Endothelial cell of umbilical vein (primary cell): ENCODE results near the gene CDH23. TPM values are rescaled to one million over a fixed set of nuclear protein-coding genes. Genes with fewer than 3 reads are reported as not detected.

ENCODE experiments used
- BruUV-seq: library from RNA; stranded (reverse); fragments of 400-500 nt; replicated peaks from 2 replicates; lab custom pipeline; 2021; lab: Mats Ljungman, UMichigan
- CTCF ChIA-PET: fragments of 300-600, 350-600 bp; sonication (Branson Sonifier 250); formaldehyde crosslinking; loops from one replicate; lab custom pipeline; 2021; ENCODE audit warnings: antibody characterized with exemption, inconsistent platforms; lab: Charles Lee
- POLR2A ChIA-PET: fragments of 300-600, 350-600 bp; sonication (Branson Sonifier 250); formaldehyde crosslinking; loops from one replicate; lab custom pipeline; 2021; ENCODE audit warnings: antibody characterized with exemption, inconsistent platforms; lab: Charles Lee
- DNase-seq: peaks from one replicate; pipeline ENCODE4 v3.0.0-alpha.2; 2011; ENCODE audit warnings: low read depth, low spot score
- FAIRE-seq: peaks from 2 replicates; lab custom pipeline; 2011; peaks lifted over from hg19 to GRCh38; lab: Jason Lieb, UNC
- H2AFZ ChIP-seq: 2 replicates; pipeline ENCODE4 v1.6.0; 2012; ENCODE audit warnings: low read depth, low read length, control low read depth, inconsistent platforms
- H3K27ac ChIP-seq: 2 replicates; pipeline ENCODE4 v1.5.1; 2011; ENCODE audit warnings: low read depth, mild to moderate bottlenecking, control low read depth, low read length, moderate library complexity; ENCODE audit not compliant: insufficient read depth
- H3K27me3 ChIP-seq, 2 experiments: 2 replicates each; pipeline versions ENCODE4 v1.6.0 to v1.6.1; 2011; ENCODE audit warnings: low read length in 2 of 2, mixed read lengths in 1 of 2; ENCODE audit not compliant: control insufficient read depth in 2 of 2, insufficient read depth in 2 of 2
- H3K36me3 ChIP-seq, 2 experiments: 2 replicates in 1 of 2; 3 replicates in 1 of 2; pipeline ENCODE4 v1.5.1; 2011; ENCODE audit warnings: low read length in 2 of 2, mild to moderate bottlenecking in 1 of 2, moderate library complexity in 1 of 2; ENCODE audit not compliant: control insufficient read depth in 2 of 2, insufficient read depth in 2 of 2; ENCODE audit errors: extremely low read depth in 1 of 2
- H3K4me1 ChIP-seq: 3 replicates; pipeline ENCODE4 v1.5.1; 2011; ENCODE audit warnings: mild to moderate bottlenecking, low read length; ENCODE audit not compliant: control insufficient read depth, insufficient read depth; ENCODE audit errors: extremely low read depth
- H3K4me2 ChIP-seq: 2 replicates; pipeline ENCODE4 v1.6.1; 2011; ENCODE audit warnings: low read length, control low read depth, mixed read lengths; ENCODE audit not compliant: insufficient read depth
- H3K4me3 ChIP-seq, 3 experiments: fragments of 200-600 bp in 1 of 3; sonication (generic), shearing (Covaris generic) in 1 of 3; replicated peaks in 1 of 3; 2 replicates each; pipeline ENCODE4 v1.5.1; 2011 to 2016; ENCODE audit warnings: control low read depth in 3 of 3, low read length in 3 of 3, mild to moderate bottlenecking in 2 of 3, inconsistent platforms in 1 of 3, low read depth in 1 of 3, moderate library complexity in 1 of 3; ENCODE audit not compliant: insufficient read depth in 1 of 3
- H3K79me2 ChIP-seq: 2 replicates; pipeline ENCODE4 v1.6.0; 2012; ENCODE audit warnings: low read length, inconsistent platforms; ENCODE audit not compliant: control insufficient read depth, insufficient read depth
- H3K9ac ChIP-seq: replicated peaks from 2 replicates; pipeline ENCODE3; 2011; ENCODE audit warnings: low read length, control low read depth; ENCODE audit not compliant: insufficient read depth; ENCODE audit errors: extremely low read depth
- H3K9me1 ChIP-seq: replicated peaks from 3 replicates; pipeline ENCODE4 v1.6.0; 2011; ENCODE audit warnings: mild to moderate bottlenecking, low read length; ENCODE audit not compliant: control insufficient read depth, insufficient read depth; ENCODE audit errors: extremely low read depth
- H3K9me3 ChIP-seq: replicated peaks from 2 replicates; pipeline ENCODE4 v1.5.1; 2012; ENCODE audit warnings: low read length, inconsistent platforms; ENCODE audit not compliant: control insufficient read depth, insufficient read depth
- H4K20me1 ChIP-seq: replicated peaks from 2 replicates; pipeline ENCODE3; 2011; ENCODE audit warnings: mild to moderate bottlenecking, low read length; ENCODE audit not compliant: control insufficient read depth, insufficient read depth; ENCODE audit errors: extremely low read depth
- EZH2 ChIP-seq: IDR thresholded peaks from 2 replicates; pipeline ENCODE4 v1.6.1; 2012; ENCODE audit warnings: borderline replicate concordance, low read depth, mild to moderate bottlenecking, moderate library complexity, low read length, inconsistent platforms; ENCODE audit not compliant: severe bottlenecking
- FOS ChIP-seq: IDR thresholded peaks from 2 replicates; pipeline ENCODE4 v1.6.1; 2011; ENCODE audit warnings: mild to moderate bottlenecking, low read length, moderate library complexity, borderline replicate concordance; ENCODE audit not compliant: insufficient read depth
- GATA2 ChIP-seq: IDR thresholded peaks from 2 replicates; pipeline ENCODE4 v1.7.0; 2011; ENCODE audit warnings: low read depth, mild to moderate bottlenecking, moderate library complexity, mixed read lengths, low read length; ENCODE audit not compliant: insufficient read length, insufficient read depth
- MYC ChIP-seq: IDR thresholded peaks from one replicate; pipeline ENCODE4 v1.6.1; 2011; ENCODE audit warnings: mild to moderate bottlenecking, low read depth, low read length
- POLR2A ChIP-seq: IDR thresholded peaks from 2 replicates; pipeline ENCODE4 v1.6.1; 2012; ENCODE audit warnings: low read depth, mild to moderate bottlenecking, control low read depth, low read length
- dilution Hi-C: fragments of 300-500 bp; cut with MboI; formaldehyde crosslinking; loops from one replicate; pipeline ENCODE4 v1.15.0; 2019; ENCODE audit warnings: low sequenced_read_pairs; ENCODE audit not compliant: extremely low pct_ligation_motif_present
- intact Hi-C: fragments of 100-400 bp; cut with micrococcal nuclease; formaldehyde crosslinking; loops from one replicate; pipeline ENCODE4 v1.10.0; 2022
- polyA plus RNA-seq, 4 experiments: library from polyadenylated mRNA; depleted of rRNA in 3 of 4; stranded (reverse) in 3 of 4; unstranded in 1 of 4; fragments of >200 nt; gene quantifications; 2 replicates each; pipeline versions ENCODE4 v1.2.1 to v1.2.3, GENCODE V29; 2011 to 2012; ENCODE audit warnings: missing spikeins in 1 of 4
- total RNA-seq: library from RNA; stranded (reverse); gene quantifications from 2 replicates; pipeline ENCODE4 v1.2.3, GENCODE V29; 2021
- TF ChIP-seq, protein P1 (sequence below), 2 donors: IDR thresholded peaks; 1 replicate in 1 of 2; 2 replicates in 1 of 2; pipeline ENCODE4 v1.5.1; 2011; ENCODE audit warnings: low read length in 2 of 2, mild to moderate bottlenecking in 2 of 2, moderate library complexity in 2 of 2, control low read depth in 1 of 2, inconsistent platforms in 1 of 2, low read depth in 1 of 2; ENCODE audit not compliant: insufficient read depth in 1 of 2; ENCODE audit errors: extremely low read depth in 1 of 2

The CDH23 gene
- total and polyA plus RNA-seq, 2 donors (not counting 3 experiments of a cell fraction or from before 2014, with no cell fraction given), result not detected

DNA sequence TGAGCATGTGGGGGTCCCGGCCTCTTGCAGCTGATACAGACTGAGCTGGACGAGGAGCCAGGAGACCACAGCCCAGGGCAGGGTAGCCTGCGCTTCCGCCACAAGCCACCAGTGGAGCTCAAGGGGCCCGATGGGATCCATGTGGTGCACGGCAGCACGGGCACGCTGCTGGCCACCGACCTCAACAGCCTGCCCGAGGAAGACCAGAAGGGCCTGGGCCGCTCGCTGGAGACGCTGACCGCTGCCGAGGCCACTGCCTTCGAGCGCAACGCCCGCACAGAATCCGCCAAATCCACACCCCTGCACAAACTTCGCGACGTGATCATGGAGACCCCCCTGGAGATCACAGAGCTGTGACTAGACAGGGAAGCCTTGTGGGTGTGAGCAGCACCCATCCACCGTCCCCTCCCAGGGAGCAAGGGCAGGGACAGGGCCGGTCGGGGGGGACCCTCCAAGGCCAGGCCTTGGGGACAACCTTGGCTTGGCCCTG is 418.2 kb downstream of the CDH23 start:
- no peaks in the 10 kb centered on the region for H3K4me1 ChIP-seq
- H3K4me2 ChIP-seq, result no peak overlapping the region
- H3K9ac ChIP-seq, result no peak overlapping the region
- H2AFZ ChIP-seq, result no peak overlapping the region
- no peaks in the 10 kb centered on the region for H3K9me1 ChIP-seq
- peaks cover 6 to 41% of the 10 kb centered on the region in 2 experiments for H3K36me3 ChIP-seq
- H3K27me3 ChIP-seq, result no peaks in the 10 kb centered on the region
- FAIRE-seq (no peak), DNase-seq (no peak)
- TF ChIP-seq, protein P1, sequence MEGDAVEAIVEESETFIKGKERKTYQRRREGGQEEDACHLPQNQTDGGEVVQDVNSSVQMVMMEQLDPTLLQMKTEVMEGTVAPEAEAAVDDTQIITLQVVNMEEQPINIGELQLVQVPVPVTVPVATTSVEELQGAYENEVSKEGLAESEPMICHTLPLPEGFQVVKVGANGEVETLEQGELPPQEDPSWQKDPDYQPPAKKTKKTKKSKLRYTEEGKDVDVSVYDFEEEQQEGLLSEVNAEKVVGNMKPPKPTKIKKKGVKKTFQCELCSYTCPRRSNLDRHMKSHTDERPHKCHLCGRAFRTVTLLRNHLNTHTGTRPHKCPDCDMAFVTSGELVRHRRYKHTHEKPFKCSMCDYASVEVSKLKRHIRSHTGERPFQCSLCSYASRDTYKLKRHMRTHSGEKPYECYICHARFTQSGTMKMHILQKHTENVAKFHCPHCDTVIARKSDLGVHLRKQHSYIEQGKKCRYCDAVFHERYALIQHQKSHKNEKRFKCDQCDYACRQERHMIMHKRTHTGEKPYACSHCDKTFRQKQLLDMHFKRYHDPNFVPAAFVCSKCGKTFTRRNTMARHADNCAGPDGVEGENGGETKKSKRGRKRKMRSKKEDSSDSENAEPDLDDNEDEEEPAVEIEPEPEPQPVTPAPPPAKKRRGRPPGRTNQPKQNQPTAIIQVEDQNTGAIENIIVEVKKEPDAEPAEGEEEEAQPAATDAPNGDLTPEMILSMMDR (IDR thresholded peaks at IDR 0.05; ENCODE audit: extremely low read depth in 1 of 2, insufficient read depth in 1 of 2, low read depth in 1 of 2, low read length in 2 of 2), result no peak
- no peak for TF ChIP-seq MYC
- no peak for TF ChIP-seq EZH2
- no peak for TF ChIP-seq POLR2A
- TF ChIP-seq FOS, result no peak
- TF ChIP-seq GATA2, result no peak
- dilution Hi-C loops (no loop called here), intact Hi-C loops (loop anchor here (5.0 kb wide), 3 partner anchors 103 to 503 kb away; no protein-coding TSS in a partner anchor)
- no TSS peak for BruUV-seq
- H4K20me1 ChIP-seq, result no peaks in the 10 kb centered on the region
- no peaks in the 10 kb centered on the region for H3K9me3 ChIP-seq
- POLR2A ChIA-PET, result no interaction called here
- H3K27ac ChIP-seq, result no peak overlapping the region
- CTCF ChIA-PET, result interaction anchor here (4.7 kb wide), 1 partner anchor 82 kb away, joined by 28 read pairs; no protein-coding TSS in a partner anchor
- no peak overlapping the region for H3K4me3 ChIP-seq
- no peaks in the 10 kb centered on the region for H3K79me2 ChIP-seq
